Measurements from ENCODE around the gene NEGR1. TPM values are rescaled to one million over a fixed set of nuclear protein-coding genes. Genes with fewer than 3 reads are reported as not detected.

Gene NEGR1
- total RNA-seq, 1 donor from 2014 or later: 19.2 TPM

GRCh38 chr1:71583756-71584155, 698.6 kb downstream of the NEGR1 start:
- Histone ChIP-seq H3K4me3 (no peak overlapping the region), H3K4me1 (peaks cover 5% of the 10 kb centered on the region), H3K27ac (no peak overlapping the region), H3K27me3 (no peaks in the 10 kb centered on the region), H3K36me3 (no peaks in the 10 kb centered on the region), H3K9me3 (no peaks in the 10 kb centered on the region)
- DNase-seq (ENCODE audit: extremely low spot score in 2 of 2): no peak
- intact Hi-C loops (cut with DNase I): no loop called here
- TF ChIP-seq POLR2AphosphoS5 (IDR thresholded peaks at IDR 0.05; ENCODE audit: insufficient read depth in 1 of 2, low read depth in 1 of 2) (no peak), CTCF (IDR thresholded peaks at IDR 0.05) (no peak), POLR2A (IDR thresholded peaks at IDR 0.05) (no peak)

GRCh38 chr1:71582673-71583072, 699.7 kb downstream of the NEGR1 start:
- intact Hi-C loops (cut with DNase I): no loop called here
- Histone ChIP-seq H3K27ac (no peak overlapping the region), H3K4me1 (no peaks in the 10 kb centered on the region), H3K4me3 (no peak overlapping the region), H3K9me3 (no peaks in the 10 kb centered on the region), H3K27me3 (no peaks in the 10 kb centered on the region), H3K36me3 (no peaks in the 10 kb centered on the region)
- DNase-seq (ENCODE audit: extremely low spot score in 2 of 2): no peak
- TF ChIP-seq POLR2AphosphoS5 (IDR thresholded peaks at IDR 0.05; ENCODE audit: insufficient read depth in 1 of 2, low read depth in 1 of 2) (no peak), CTCF (IDR thresholded peaks at IDR 0.05) (no peak), POLR2A (IDR thresholded peaks at IDR 0.05) (no peak)

- H3K4me3 ChIP-seq: no peak overlapping the region
- H3K27ac ChIP-seq: no peak overlapping the region
- no peaks in the 10 kb centered on the region for H3K4me1 ChIP-seq
- no peaks in the 10 kb centered on the region for H3K27me3 ChIP-seq
- H3K9me3 ChIP-seq: no peaks in the 10 kb centered on the region
- H3K36me3 ChIP-seq: no peaks in the 10 kb centered on the region
- no peak for DNase-seq (ENCODE audit: extremely low spot score in 2 of 2)
- TF ChIP-seq CTCF (IDR thresholded peaks at IDR 0.05) (no peak), POLR2A (IDR thresholded peaks at IDR 0.05) (no peak), POLR2AphosphoS5 (IDR thresholded peaks at IDR 0.05; ENCODE audit: insufficient read depth in 1 of 2, low read depth in 1 of 2) (no peak)
- intact Hi-C loops (cut with DNase I): no loop called here
These were observed 704.7 kb downstream of the NEGR1 start for GRCh38 chr1:71577451-71578131.

- H3K4me3 ChIP-seq: no peak overlapping the region
- H3K27ac ChIP-seq: no peak overlapping the region
- H3K27me3 ChIP-seq: no peaks in the 10 kb centered on the region
- H3K9me3 ChIP-seq: no peaks in the 10 kb centered on the region
- H3K4me1 ChIP-seq: no peaks in the 10 kb centered on the region
- intact Hi-C loops (cut with DNase I): no loop called here
- TF ChIP-seq CTCF (IDR thresholded peaks at IDR 0.05) (no peak), POLR2A (IDR thresholded peaks at IDR 0.05) (no peak), POLR2AphosphoS5 (IDR thresholded peaks at IDR 0.05; ENCODE audit: insufficient read depth in 1 of 2, low read depth in 1 of 2) (no peak)
- H3K36me3 ChIP-seq: no peaks in the 10 kb centered on the region
- no peak for DNase-seq (ENCODE audit: extremely low spot score in 2 of 2)
These were observed 710.3 kb downstream of the NEGR1 start for GRCh38 chr1:71572038-71572437.

GRCh38 chr1:71566413-71566812, 715.9 kb downstream of the NEGR1 start:
- H3K4me3 ChIP-seq: no peak overlapping the region
- no peak for DNase-seq (ENCODE audit: extremely low spot score in 2 of 2)

More at GRCh38 chr1:71566413-71566812, 715.9 kb downstream of the NEGR1 start:
- Histone ChIP-seq H3K27ac (no peak overlapping the region), H3K9me3 (no peaks in the 10 kb centered on the region), H3K36me3 (no peaks in the 10 kb centered on the region), H3K4me1 (no peaks in the 10 kb centered on the region), H3K27me3 (no peaks in the 10 kb centered on the region)
- TF ChIP-seq POLR2A (IDR thresholded peaks at IDR 0.05) (no peak), CTCF (IDR thresholded peaks at IDR 0.05) (no peak), POLR2AphosphoS5 (IDR thresholded peaks at IDR 0.05; ENCODE audit: insufficient read depth in 1 of 2, low read depth in 1 of 2) (no peak)
- intact Hi-C loops (cut with DNase I): no loop called here
